SK-N-SH treated with all-trans-retinoic acid at 6 μM for 48 hours (cell line): ENCODE data around the gene SH3TC2.

Experiments used
- ATAC-seq: fragments of 200-7000 bp; cut with Tn5 transposase; 3 replicates; pipeline ENCODE4 v1.9.1; 2020; ENCODE audit warnings: mild to moderate bottlenecking, moderate library complexity
- ARNTL ChIP-seq: fragments of 450-650 bp; formaldehyde crosslinking; IDR thresholded peaks from 2 replicates; pipeline ENCODE4 v1.5.0; 2020; ENCODE audit warnings: low read depth, mild to moderate bottlenecking, moderate library complexity, borderline replicate concordance
- BACH2 ChIP-seq: fragments of 250-450 bp; sonication (Bioruptor Pico); IDR thresholded peaks from 2 replicates; pipeline ENCODE4 v1.9.0; 2021; ENCODE audit warnings: mild to moderate bottlenecking, borderline replicate concordance
- CSRNP3 ChIP-seq: fragments of 250-450 bp; sonication (Bioruptor Pico); IDR thresholded peaks from 2 replicates; pipeline ENCODE4 v1.5.1; 2021; ENCODE audit warnings: mild to moderate bottlenecking, moderate library complexity
- ESRRG ChIP-seq: fragments of 250-450 bp; sonication (Bioruptor Pico); IDR thresholded peaks from 2 replicates; pipeline ENCODE4 v1.6.1; 2021; ENCODE audit warnings: mild to moderate bottlenecking
- ISL1 ChIP-seq: fragments of 250-450 bp; sonication (Bioruptor Pico); IDR thresholded peaks from 2 replicates; pipeline ENCODE4 v2.1.2; 2022; ENCODE audit warnings: mild to moderate bottlenecking, moderate library complexity
- OSR1 ChIP-seq: fragments of 250-450 bp; sonication (Bioruptor Pico); IDR thresholded peaks from 2 replicates; pipeline ENCODE4 v1.8.0; 2022; ENCODE audit warnings: moderate library complexity, mild to moderate bottlenecking, inconsistent platforms
- PATZ1 ChIP-seq: fragments of 250-450 bp; sonication (Bioruptor Pico); IDR thresholded peaks from 2 replicates; pipeline ENCODE4 v1.8.0; 2020; ENCODE audit warnings: mild to moderate bottlenecking, moderate library complexity, borderline replicate concordance
- POU6F1 ChIP-seq: fragments of 250-450 bp; sonication (Bioruptor Pico); IDR thresholded peaks from 2 replicates; pipeline ENCODE4 v1.8.0; 2021; ENCODE audit warnings: low read depth, mild to moderate bottlenecking, moderate library complexity, borderline replicate concordance
- SNAI2 ChIP-seq: fragments of 250-450 bp; sonication (Bioruptor Pico); IDR thresholded peaks from 2 replicates; pipeline ENCODE4 v1.5.0; 2020; ENCODE audit warnings: mild to moderate bottlenecking, moderate library complexity
- TCF4 ChIP-seq: fragments of 250-450 bp; sonication (Bioruptor Pico); IDR thresholded peaks from 2 replicates; pipeline ENCODE4 v1.8.0; 2021; ENCODE audit warnings: mild to moderate bottlenecking, moderate library complexity, borderline replicate concordance
- TOX ChIP-seq: fragments of 250-450 bp; sonication (Bioruptor Pico); IDR thresholded peaks from 2 replicates; pipeline ENCODE4 v1.8.0; 2021; ENCODE audit warnings: mild to moderate bottlenecking, moderate library complexity, borderline replicate concordance
- TSHZ2 ChIP-seq: fragments of 250-450 bp; sonication (Bioruptor Pico); IDR thresholded peaks from 2 replicates; pipeline ENCODE4 v1.5.0; 2020; ENCODE audit warnings: mild to moderate bottlenecking, moderate library complexity
- ZC3H10 ChIP-seq: fragments of 250-450 bp; sonication (Bioruptor Pico); IDR thresholded peaks from 2 replicates; pipeline ENCODE4 v1.5.1; 2021; ENCODE audit warnings: mild to moderate bottlenecking, moderate library complexity
- ZFP3 ChIP-seq: fragments of 250-450 bp; sonication (Bioruptor Pico); IDR thresholded peaks from 2 replicates; pipeline ENCODE4 v1.5.0; 2020; ENCODE audit warnings: mild to moderate bottlenecking, moderate library complexity
- ZFP30 ChIP-seq: fragments of 450-650 bp; formaldehyde crosslinking; IDR thresholded peaks from 2 replicates; pipeline ENCODE4 v1.5.0; 2022; ENCODE audit warnings: mild to moderate bottlenecking, moderate library complexity
- ZNF565 ChIP-seq: fragments of 450-650 bp; formaldehyde crosslinking; conservative IDR thresholded peaks from 2 replicates; pipeline ENCODE4 v1.5.0; 2020; ENCODE audit warnings: low read depth, mild to moderate bottlenecking, moderate library complexity
- ZNF70 ChIP-seq: fragments of 450-650 bp; formaldehyde crosslinking; IDR thresholded peaks from 2 replicates; pipeline ENCODE4 v1.5.0; 2020; ENCODE audit warnings: mild to moderate bottlenecking, moderate library complexity
- ZNF8 ChIP-seq: fragments of 450-650 bp; formaldehyde crosslinking; IDR thresholded peaks from 2 replicates; pipeline ENCODE4 v1.5.0; 2020; ENCODE audit warnings: mild to moderate bottlenecking, moderate library complexity

The SH3TC2 gene

GRCh38 chr5:149108651-149109280 is 45.9 kb upstream of the SH3TC2 start (continued):
- TF ChIP-seq TSHZ2 (CRISPR knock-in tag) (no peak), OSR1 (CRISPR knock-in tag) (no peak), ZFP30 (CRISPR knock-in tag) (no peak), TCF4 (CRISPR knock-in tag) (no peak), SNAI2 (CRISPR knock-in tag) (no peak)

GRCh38 chr5:149100331-149100730 is 37.5 kb upstream of the SH3TC2 start:
- no peak for ATAC-seq

GRCh38 chr5:149099920-149100319 is 37.1 kb upstream of the SH3TC2 start:
- TF ChIP-seq TOX (CRISPR knock-in tag) (no peak), ZNF70 (no peak), ZNF565 (CRISPR knock-in tag) (no peak), ESRRG (no peak), CSRNP3 (CRISPR knock-in tag) (no peak), ZFP3 (CRISPR knock-in tag) (no peak), TCF4 (CRISPR knock-in tag) (no peak), PATZ1 (no peak), POU6F1 (no peak), ISL1 (CRISPR knock-in tag) (no peak), ZFP30 (CRISPR knock-in tag) (no peak)
- ATAC-seq, result no peak

More at GRCh38 chr5:149100331-149100730, 37.5 kb upstream of the SH3TC2 start:
- TF ChIP-seq SNAI2 (CRISPR knock-in tag) (no peak), ZFP30 (CRISPR knock-in tag) (no peak), PATZ1 (no peak), ZNF8 (CRISPR knock-in tag) (no peak), ARNTL (no peak), POU6F1 (no peak), BACH2 (no peak), CSRNP3 (CRISPR knock-in tag) (no peak), ESRRG (no peak), TCF4 (CRISPR knock-in tag) (no peak), ZC3H10 (no peak), ISL1 (CRISPR knock-in tag) (no peak), OSR1 (CRISPR knock-in tag) (no peak)
- TF ChIP-seq, all 23 proteins: peak for 0
